BLaER1 treated with 17β-estradiol and CSF1 and Interleukin-3, amounts not matched to agents 10 nM and 100 nM (cell line): ENCODE measurements around the gene ZNF772.
"Not testable (repeated sequence)": the region's sequence is repeated elsewhere in the genome, so short reads cannot be mapped to it uniquely, and the experiment has no call there.

Experiments
- H3K27ac ChIP-seq, 11 experiments: shearing (Covaris generic); formaldehyde crosslinking; 2 replicates each; pipeline ENCODE4 v1.8.1; 2022
- H3K27me3 ChIP-seq, 11 experiments: shearing (Covaris generic); formaldehyde crosslinking; 2 replicates each; pipeline ENCODE4 v1.8.1; 2022
- H3K36me3 ChIP-seq, 11 experiments: shearing (Covaris generic); formaldehyde crosslinking; 2 replicates each; pipeline ENCODE4 v1.8.1; 2022
- H3K4me1 ChIP-seq, 10 experiments: shearing (Covaris generic); formaldehyde crosslinking; 2 replicates each; pipeline ENCODE4 v1.8.1; 2022
- H3K4me2 ChIP-seq, 11 experiments: shearing (Covaris generic); formaldehyde crosslinking; 2 replicates each; pipeline ENCODE4 v1.8.1; 2022
- H3K4me3 ChIP-seq, 10 experiments: shearing (Covaris generic); formaldehyde crosslinking; 2 replicates each; pipeline ENCODE4 v1.8.1; 2022
- H3K9ac ChIP-seq, 11 experiments: shearing (Covaris generic); formaldehyde crosslinking; 2 replicates each; pipeline ENCODE4 v1.8.1; 2022
- H3K9me3 ChIP-seq, 11 experiments: shearing (Covaris generic); formaldehyde crosslinking; replicated peaks in 1 of 11; 2 replicates each; pipeline ENCODE4 v1.8.1; 2022
- H4K20me1 ChIP-seq, 11 experiments: shearing (Covaris generic); formaldehyde crosslinking; 2 replicates each; pipeline ENCODE4 v1.8.1; 2022
- Cebpa-rat ChIP-seq, 11 experiments: shearing (Covaris generic); IDR thresholded peaks; 2 replicates each; pipeline ENCODE4 v1.8.1; 2022

Gene ZNF772

GRCh38 chr19:57477191-57478008 lies at the start of gene ZNF772:
TSS of gene ZNF772 (minus strand) at chr19:57477566. CDS start at chr19:57477309, 257 bp downstream.
- peaks cover 54 to 90% (median 70%) of the 10 kb centered on the region in 11 experiments for H3K9me3 ChIP-seq
- H3K4me3 ChIP-seq, result peak within 1 kb of the TSS; percentile 66 to 85 (median 76)
- peak within 1 kb of the TSS; percentile 75 to 90 (median 86) for H3K27ac ChIP-seq

GRCh38 chr19:57518021-57518420 lies 40.7 kb upstream of the ZNF772 start:
- H3K27ac ChIP-seq, H3K9ac ChIP-seq, H3K4me2 ChIP-seq, H3K4me3 ChIP-seq, H4K20me1 ChIP-seq, H3K27me3 ChIP-seq: not testable (repeated sequence)
- Histone ChIP-seq H3K9me3 (peaks cover 52 to 69% (median 59%) of the 10 kb centered on the region in 11 experiments), H3K36me3 (peaks cover 52 to 68% (median 60%) of the 10 kb centered on the region in 11 experiments), H3K4me1 (peaks cover 0 to 11% (median 6%) of the 10 kb centered on the region in 10 experiments; a peak in 8 of 20 replicates)

More at GRCh38 chr19:57477191-57478008, at the start of gene ZNF772:
- Histone ChIP-seq H3K9ac (peak within 1 kb of the TSS; percentile 75 to 88 (median 86)), H3K4me1 (peaks cover 7 to 39% (median 15%) of the 10 kb centered on the region in 10 experiments), H3K36me3 (peaks cover 39 to 43% (median 42%) of the 10 kb centered on the region in 11 experiments), H3K27me3 (no peaks in the 10 kb centered on the region; a peak in 1 of 22 replicates), H3K4me2 (peak within 1 kb of the TSS; percentile 82 to 96 (median 93)), H4K20me1 (no peaks in the 10 kb centered on the region)
- no peak for TF ChIP-seq Cebpa-rat (IDR thresholded peaks at IDR 0.05)

- H3K36me3 ChIP-seq, result peaks cover 77 to 94% (median 81%) of the 10 kb centered on the region in 11 experiments
- no peaks in the 10 kb centered on the region for H3K27me3 ChIP-seq
- peaks cover 79 to 93% (median 87%) of the 10 kb centered on the region in 11 experiments for H3K9me3 ChIP-seq
- TF ChIP-seq Cebpa-rat (IDR thresholded peaks at IDR 0.05), result peak in 7 of 11 experiments; percentile 28 to 83 (median 51); a peak in 12 of 22 replicates
- no peak overlapping the region for H3K4me2 ChIP-seq
- H3K9ac ChIP-seq, result no peak overlapping the region
- no peak overlapping the region for H3K27ac ChIP-seq
- no peaks in the 10 kb centered on the region for H4K20me1 ChIP-seq
- peaks cover 0 to 11% (median 6%) of the 10 kb centered on the region in 10 experiments; a peak in 8 of 20 replicates for H3K4me1 ChIP-seq
- no peak overlapping the region for H3K4me3 ChIP-seq
Observed at GRCh38 chr19:57515255-57515654, 37.9 kb upstream of the ZNF772 start.

- no peak overlapping the region for H3K27ac ChIP-seq
- H3K9me3 ChIP-seq, result peaks cover 96 to 100% (median 99%) of the 10 kb centered on the region in 11 experiments
- no peak overlapping the region for H3K4me2 ChIP-seq
- TF ChIP-seq Cebpa-rat (IDR thresholded peaks at IDR 0.05), result no peak
- no peaks in the 10 kb centered on the region for H4K20me1 ChIP-seq
- H3K9ac ChIP-seq, result no peak overlapping the region
- H3K36me3 ChIP-seq, result peaks cover 90 to 99% (median 95%) of the 10 kb centered on the region in 11 experiments
- peaks cover 0 to 11% (median 6%) of the 10 kb centered on the region in 10 experiments; a peak in 8 of 20 replicates for H3K4me1 ChIP-seq
- H3K4me3 ChIP-seq, result peak overlapping the region in 7 of 10 experiments; percentile 19 to 34 (median 23); a peak in 6 of 20 replicates
- no peaks in the 10 kb centered on the region for H3K27me3 ChIP-seq
Observed at GRCh38 chr19:57512845-57513244, 35.5 kb upstream of the ZNF772 start.

- no peaks in the 10 kb centered on the region for H3K27me3 ChIP-seq
- H3K9me3 ChIP-seq, result peaks cover 97 to 100% (median 100%) of the 10 kb centered on the region in 11 experiments
- H3K4me3 ChIP-seq, result no peak overlapping the region
- H4K20me1 ChIP-seq, result no peaks in the 10 kb centered on the region
- H3K9ac ChIP-seq, result no peak overlapping the region
- H3K36me3 ChIP-seq, result peaks cover 90 to 99% (median 96%) of the 10 kb centered on the region in 11 experiments
- no peak overlapping the region for H3K4me2 ChIP-seq
- H3K27ac ChIP-seq, result no peak overlapping the region
- TF ChIP-seq Cebpa-rat (IDR thresholded peaks at IDR 0.05), result no peak
- peaks cover 0 to 10% (median 6%) of the 10 kb centered on the region in 10 experiments; a peak in 8 of 20 replicates for H3K4me1 ChIP-seq
Observed at GRCh38 chr19:57511484-57511883, 34.1 kb upstream of the ZNF772 start.

GRCh38 chr19:57506163-57506562 lies 28.8 kb upstream of the ZNF772 start:
- Histone ChIP-seq H3K27ac (no peak overlapping the region), H3K4me1 (peaks cover under 1 to 5% (median 4%) of the 10 kb centered on the region in 10 experiments; a peak in 15 of 20 replicates), H3K27me3 (no peaks in the 10 kb centered on the region), H3K9me3 (peaks cover 82 to 96% (median 94%) of the 10 kb centered on the region in 11 experiments), H4K20me1 (no peaks in the 10 kb centered on the region; a peak in 1 of 22 replicates), H3K4me2 (no peak overlapping the region), H3K36me3 (peaks cover 91 to 100% (median 96%) of the 10 kb centered on the region in 11 experiments), H3K9ac (no peak overlapping the region), H3K4me3 (no peak overlapping the region)
- TF ChIP-seq Cebpa-rat (IDR thresholded peaks at IDR 0.05), result no peak

GRCh38 chr19:57500400-57500799 lies 23.0 kb upstream of the ZNF772 start:
- Histone ChIP-seq H3K36me3 (peaks cover 40 to 51% (median 45%) of the 10 kb centered on the region in 11 experiments), H3K9ac (peak overlapping the region; percentile 86 to 95 (median 92)), H3K4me1 (peaks cover 8 to 13% (median 11%) of the 10 kb centered on the region in 10 experiments), H3K9me3 (peaks cover 25 to 52% (median 43%) of the 10 kb centered on the region in 11 experiments), H3K4me3 (peak overlapping the region; percentile 71 to 87 (median 80)), H3K27ac (peak overlapping the region in 10 of 11 experiments; percentile 54 to 92 (median 86); a peak in 19 of 22 replicates), H3K4me2 (peak overlapping the region; percentile 84 to 97 (median 91))
- not testable (repeated sequence) for H3K27me3 ChIP-seq, H4K20me1 ChIP-seq

- H3K27me3 ChIP-seq, H4K20me1 ChIP-seq: not testable (repeated sequence)
- Histone ChIP-seq H3K36me3 (peaks cover 38 to 51% (median 41%) of the 10 kb centered on the region in 11 experiments), H3K27ac (peak within 1 kb of the TSS; percentile 80 to 94 (median 90)), H3K9me3 (peaks cover 23 to 49% (median 42%) of the 10 kb centered on the region in 11 experiments), H3K4me2 (peak within 1 kb of the TSS; percentile 84 to 97 (median 91)), H3K4me3 (peak within 1 kb of the TSS; percentile 71 to 87 (median 80)), H3K9ac (peak within 1 kb of the TSS; percentile 86 to 95 (median 92)), H3K4me1 (peaks cover 8 to 13% (median 11%) of the 10 kb centered on the region in 10 experiments)
Observed at GRCh38 chr19:57499680-57500395, 22.5 kb upstream of the ZNF772 start, which contains the start of gene ZNF773. TSS of gene ZNF773 (plus strand) at chr19:57499938. CDS start at chr19:57500081, 143 bp downstream.

GRCh38 chr19:57499332-57499679 lies 21.9 kb upstream of the ZNF772 start:
- H3K4me2 ChIP-seq, H3K27ac ChIP-seq, H3K9ac ChIP-seq, H3K4me3 ChIP-seq, H3K27me3 ChIP-seq, H4K20me1 ChIP-seq: not testable (repeated sequence)
- Histone ChIP-seq H3K4me1 (peaks cover 8 to 13% (median 11%) of the 10 kb centered on the region in 10 experiments), H3K9me3 (peaks cover 23 to 45% (median 38%) of the 10 kb centered on the region in 11 experiments), H3K36me3 (peaks cover 38 to 51% (median 40%) of the 10 kb centered on the region in 11 experiments)

- Histone ChIP-seq H3K4me2 (peak overlapping the region; percentile 78 to 95 (median 89)), H3K4me1 (peaks cover 7 to 12% (median 9%) of the 10 kb centered on the region in 10 experiments), H3K9me3 (peaks cover 0 to 21% (median 5%) of the 10 kb centered on the region in 11 experiments; a peak in 11 of 22 replicates), H3K9ac (peak overlapping the region; percentile 27 to 93 (median 63); a peak in 16 of 22 replicates), H3K36me3 (peaks cover 27 to 36% (median 31%) of the 10 kb centered on the region in 11 experiments), H3K27ac (peak overlapping the region in 6 of 11 experiments; percentile 0 to 83 (median 30); a peak in 7 of 22 replicates), H3K4me3 (peak overlapping the region; percentile 81 to 99 (median 96))
- not testable (repeated sequence) for H4K20me1 ChIP-seq, H3K27me3 ChIP-seq
Observed at GRCh38 chr19:57488299-57488644, 10.9 kb upstream of the ZNF772 start.

- Histone ChIP-seq H3K9ac (peak within 1 kb of the TSS; percentile 83 to 94 (median 90)), H3K9me3 (peaks cover 0 to 21% (median 5%) of the 10 kb centered on the region in 11 experiments; a peak in 11 of 22 replicates), H3K36me3 (peaks cover 22 to 30% (median 25%) of the 10 kb centered on the region in 11 experiments), H3K27ac (peak within 1 kb of the TSS; percentile 75 to 87 (median 83)), H3K4me1 (peaks cover 7 to 12% (median 9%) of the 10 kb centered on the region in 10 experiments), H3K4me2 (peak within 1 kb of the TSS; percentile 78 to 95 (median 89)), H3K4me3 (peak within 1 kb of the TSS; percentile 81 to 99 (median 96))
- not testable (repeated sequence) for H3K27me3 ChIP-seq, H4K20me1 ChIP-seq
Observed at GRCh38 chr19:57487477-57488298, 10.3 kb upstream of the ZNF772 start, which contains the start of gene ZNF419. TSS of gene ZNF419 (plus strand) at chr19:57487750. CDS start at chr19:57487951, 201 bp downstream.
